Cortex of kidney (tissue), 1 donor: Measurements from ENCODE around the gene FMOD.
"Not testable (repeated sequence)": the region's sequence is repeated elsewhere in the genome, so short reads cannot be mapped to it uniquely, and the experiment has no call there.

ENCODE experiments used
- DNase-seq: peaks from one replicate; lab custom pipeline; 2025; lab: John Stamatoyannopoulos, UW

Gene FMOD

GRCh38 chr1:203306089-203306964, 44.6 kb downstream of the FMOD start:
- no peak for DNase-seq

- DNase-seq, result no peak
Measured at GRCh38 chr1:203305809-203306088, 45.2 kb downstream of the FMOD start.

GRCh38 chr1:203304919-203305808, 45.8 kb downstream of the FMOD start, which contains the start of gene BTG2:
TSS of gene BTG2 (plus strand) at chr1:203305519. CDS start at chr1:203305607, 88 bp downstream.
- peak; percentile 76 for DNase-seq

- no peak for DNase-seq
Measured at GRCh38 chr1:203304391-203304918, 46.5 kb downstream of the FMOD start.

- DNase-seq, result no peak
Measured at GRCh38 chr1:203302894-203303293, 48.0 kb downstream of the FMOD start.

GRCh38 chr1:203302456-203302855, 48.5 kb downstream of the FMOD start:
- DNase-seq, result no peak

GRCh38 chr1:203301331-203301668, 49.6 kb downstream of the FMOD start:
- DNase-seq, result no peak

- DNase-seq, result no peak
Measured at GRCh38 chr1:203300441-203301330, 50.2 kb downstream of the FMOD start.

GRCh38 chr1:203299719-203300429, 51.0 kb downstream of the FMOD start:
- DNase-seq, result not testable (repeated sequence)

GRCh38 chr1:203299169-203299568, 51.8 kb downstream of the FMOD start:
- no peak for DNase-seq

- DNase-seq, result no peak
Measured at GRCh38 chr1:203296460-203297073, 54.4 kb downstream of the FMOD start.

- no peak for DNase-seq
Measured at GRCh38 chr1:203295796-203296195, 55.1 kb downstream of the FMOD start.

GRCh38 chr1:203291201-203292096, 59.5 kb downstream of the FMOD start:
- no peak for DNase-seq
